IMR-90 (cell line): ENCODE measurements around the gene GAS5. TPM values are rescaled to one million over a fixed set of nuclear protein-coding genes. Genes with fewer than 3 reads are reported as not detected.

Experiments
- ATAC-seq: fragments of 200-7000 bp; cut with Tn5 transposase; 2 replicates; pipeline ENCODE4 v1.9.1; 2020; ENCODE audit warnings: low read depth, mild to moderate bottlenecking, moderate library complexity
- BruUV-seq: library from RNA; stranded (reverse); fragments of 400-500 nt; replicated peaks from 2 replicates; lab custom pipeline; 2021; lab: Mats Ljungman, UMichigan
- CTCF ChIA-PET: fragments of 300-600 bp; formaldehyde crosslinking; extraction: SDS; loops from one replicate; lab custom pipeline; 2021; ENCODE audit warnings: antibody characterized with exemption; lab: Yijun Ruan, JAX
- POLR2A ChIA-PET: fragments of 300-600 bp; sonication (Branson Sonifier 250); formaldehyde crosslinking; loops from one replicate; lab custom pipeline; 2022; ENCODE audit warnings: antibody characterized with exemption; ENCODE audit not compliant: unreplicated experiment; lab: Charles Lee
- DNase-seq: peaks from one replicate; pipeline ENCODE4 v3.0.0; 2013
- H2AFZ ChIP-seq: replicated peaks from 2 replicates; pipeline ENCODE3; 2013; ENCODE audit warnings: low read length, mild to moderate bottlenecking; ENCODE audit not compliant: poor library complexity
- H2AK5ac ChIP-seq: 2 replicates; pipeline ENCODE4 v1.6.1; 2013; ENCODE audit warnings: low read depth, low read length, inconsistent platforms
- H2AK9ac ChIP-seq: replicated peaks from 2 replicates; pipeline ENCODE3; 2013; ENCODE audit warnings: mild to moderate bottlenecking, low read depth, low read length, moderate library complexity; ENCODE audit not compliant: poor library complexity
- H2BK120ac ChIP-seq: 2 replicates; pipeline ENCODE4 v1.6.1; 2013; ENCODE audit warnings: low read depth, low read length, inconsistent platforms
- H2BK15ac ChIP-seq: 3 replicates; pipeline ENCODE4 v1.6.1; 2013; ENCODE audit warnings: low read depth, low read length, inconsistent platforms
- H2BK20ac ChIP-seq: 2 replicates; pipeline ENCODE4 v1.6.1; 2013; ENCODE audit warnings: low read depth, mild to moderate bottlenecking, inconsistent platforms, low read length, moderate library complexity
- H2BK5ac ChIP-seq: 2 replicates; pipeline ENCODE4 v1.6.1; 2013; ENCODE audit warnings: mild to moderate bottlenecking, low read depth, low read length, inconsistent platforms; ENCODE audit not compliant: poor library complexity, severe bottlenecking
- H3K14ac ChIP-seq: replicated peaks from 2 replicates; pipeline ENCODE4 v1.6.1; 2013; ENCODE audit warnings: low read depth, low read length, inconsistent platforms
- H3K18ac ChIP-seq: 2 replicates; pipeline ENCODE4 v1.6.1; 2013; ENCODE audit warnings: low read depth, low read length, control low read depth
- H3K23ac ChIP-seq: 2 replicates; pipeline ENCODE4 v1.6.1; 2013; ENCODE audit warnings: low read depth, low read length, inconsistent platforms
- H3K27ac ChIP-seq: 2 replicates; pipeline ENCODE4 v1.5.1; 2013; ENCODE audit warnings: mild to moderate bottlenecking, control low read depth, low read length; ENCODE audit not compliant: insufficient read depth
- H3K27me3 ChIP-seq: 2 replicates; pipeline ENCODE4 v1.6.1; 2013; ENCODE audit warnings: low read length; ENCODE audit not compliant: control insufficient read depth, insufficient read depth
- H3K36me3 ChIP-seq: 2 replicates; pipeline ENCODE4 v1.6.1; 2013; ENCODE audit warnings: low read length, mixed read lengths; ENCODE audit not compliant: control insufficient read depth, insufficient read depth
- H3K4ac ChIP-seq: 2 replicates; pipeline ENCODE4 v1.6.1; 2013; ENCODE audit warnings: low read depth, low read length, inconsistent platforms
- H3K4me1 ChIP-seq: 2 replicates; pipeline ENCODE4 v1.6.1; 2013; ENCODE audit warnings: low read length, mixed read lengths; ENCODE audit not compliant: control insufficient read depth, insufficient read depth
- H3K4me2 ChIP-seq: 2 replicates; pipeline ENCODE4 v1.6.1; 2013; ENCODE audit warnings: low read depth, mild to moderate bottlenecking, control low read depth, low read length, moderate library complexity
- H3K4me3 ChIP-seq: 2 replicates; pipeline ENCODE4 v1.5.1; 2013; ENCODE audit warnings: low read depth, mild to moderate bottlenecking, control low read depth, low read length, moderate library complexity; ENCODE audit not compliant: insufficient read depth
- H3K56ac ChIP-seq: 2 replicates; pipeline ENCODE4 v1.6.1; 2013; ENCODE audit warnings: low read length, inconsistent platforms; ENCODE audit not compliant: insufficient read depth; ENCODE audit errors: extremely low read depth
- H3K79me1 ChIP-seq, 2 experiments: 2 replicates each; pipeline ENCODE4 v1.6.1; 2013; ENCODE audit warnings: low read length in 2 of 2, inconsistent platforms in 1 of 2, low read depth in 1 of 2
- H3K9ac ChIP-seq: 2 replicates; pipeline ENCODE4 v1.6.1; 2013; ENCODE audit warnings: low read depth, low read length, control low read depth
- H3K9me1 ChIP-seq: 2 replicates; pipeline ENCODE4 v1.6.1; 2013; ENCODE audit warnings: low read length, inconsistent platforms; ENCODE audit not compliant: insufficient read depth
- H3K9me3 ChIP-seq: 2 replicates; pipeline ENCODE4 v1.6.1; 2013; ENCODE audit warnings: low read length; ENCODE audit not compliant: control insufficient read depth, insufficient read depth
- H4K20me1 ChIP-seq: 2 replicates; pipeline ENCODE4 v1.6.1; 2013; ENCODE audit warnings: low read length, inconsistent platforms; ENCODE audit not compliant: insufficient read depth
- H4K5ac ChIP-seq: 2 replicates; pipeline ENCODE4 v1.6.1; 2013; ENCODE audit warnings: mild to moderate bottlenecking, low read depth, low read length, control low read depth
- H4K8ac ChIP-seq, 2 experiments: 2 replicates each; pipeline ENCODE4 v1.6.1; 2013; ENCODE audit warnings: low read depth in 2 of 2, low read length in 2 of 2, control low read depth in 1 of 2, inconsistent platforms in 1 of 2
- H4K91ac ChIP-seq: 2 replicates; pipeline ENCODE4 v1.6.1; 2013; ENCODE audit warnings: low read depth, low read length, inconsistent platforms; ENCODE audit not compliant: insufficient read depth
- BHLHE40 ChIP-seq: fragments of 150-350 bp; IDR thresholded peaks from 2 replicates; pipeline ENCODE4 v1.6.1; 2016; ENCODE audit warnings: mild to moderate bottlenecking, low read depth, low read length
- CEBPB ChIP-seq: IDR thresholded peaks from 2 replicates; pipeline ENCODE4 v1.6.1; 2012; ENCODE audit warnings: low read depth, low read length, improper control_type of control experiment
- CHD1 ChIP-seq: IDR thresholded peaks from 2 replicates; pipeline ENCODE4 v1.6.1; 2012; ENCODE audit warnings: low read depth, low read length, improper control_type of control experiment
- CTCF ChIP-seq: conservative IDR thresholded peaks from 2 replicates; pipeline ENCODE4 v1.5.1; 2012; ENCODE audit warnings: mild to moderate bottlenecking, low read depth, low read length, improper control_type of control experiment
- ELK1 ChIP-seq: fragments of 150-350 bp; IDR thresholded peaks from 2 replicates; pipeline ENCODE4 v1.6.1; 2016; ENCODE audit warnings: low read depth, mild to moderate bottlenecking, low read length, moderate library complexity, borderline replicate concordance
- FOS ChIP-seq: fragments of 150-350 bp; IDR thresholded peaks from 2 replicates; pipeline ENCODE4 v1.6.1; 2016; ENCODE audit warnings: low read depth, low read length
- MAFK ChIP-seq: IDR thresholded peaks from 2 replicates; pipeline ENCODE4 v1.6.1; 2012; ENCODE audit warnings: low read depth, low read length, improper control_type of control experiment
- MAZ ChIP-seq: IDR thresholded peaks from 2 replicates; pipeline ENCODE4 v1.6.1; 2012; ENCODE audit warnings: low read depth, mild to moderate bottlenecking, low read length, improper control_type of control experiment, moderate library complexity, borderline replicate concordance
- MXI1 ChIP-seq: IDR thresholded peaks from 2 replicates; pipeline ENCODE4 v1.6.1; 2012; ENCODE audit warnings: low read depth, mild to moderate bottlenecking, low read length, moderate library complexity, borderline replicate concordance
- NFE2L2 ChIP-seq: fragments of 150-350 bp; IDR thresholded peaks from 2 replicates; pipeline ENCODE4 v1.6.1; 2016; ENCODE audit warnings: low read depth, mild to moderate bottlenecking, low read length
- POLR2A ChIP-seq: IDR thresholded peaks from 2 replicates; pipeline ENCODE4 v1.6.1; 2012; ENCODE audit warnings: mild to moderate bottlenecking, low read depth, low read length
- RAD21 ChIP-seq: IDR thresholded peaks from 2 replicates; pipeline ENCODE4 v1.6.1; 2012; ENCODE audit warnings: low read length, improper control_type of control experiment
- RCOR1 ChIP-seq: IDR thresholded peaks from 2 replicates; pipeline ENCODE4 v1.6.1; 2012; ENCODE audit warnings: mild to moderate bottlenecking, low read length, improper control_type of control experiment; ENCODE audit not compliant: insufficient replicate concordance
- RFX5 ChIP-seq: IDR thresholded peaks from 2 replicates; pipeline ENCODE4 v1.8.0; 2012; ENCODE audit warnings: low read depth, mild to moderate bottlenecking, low read length, moderate library complexity
- SMC3 ChIP-seq: fragments of 150-350 bp; IDR thresholded peaks from 2 replicates; pipeline ENCODE4 v1.6.1; 2016; ENCODE audit warnings: low read depth, mild to moderate bottlenecking, antibody characterized with exemption, low read length, moderate library complexity
- USF2 ChIP-seq: fragments of 150-350 bp; IDR thresholded peaks from 2 replicates; pipeline ENCODE4 v1.6.1; 2017; ENCODE audit warnings: mild to moderate bottlenecking, antibody characterized with exemption, low read length, low read depth
- WGBS, 2 experiments: methylation state at CpG; one replicate each; pipeline versions ENCODE4 v1.1.5 to v1.1.7; 2013; ENCODE audit warnings: missing lambda C conversion rate in 2 of 2; ENCODE audit not compliant: insufficient read length in 1 of 2; ENCODE audit errors: extremely low coverage in 2 of 2; 5-methylcytosine and 5-hydroxymethylcytosine counted together
- dilution Hi-C: fragments of 300-500 bp; cut with HindIII; formaldehyde crosslinking; loops from one replicate; pipeline ENCODE4 v1.14.3; 2018; ENCODE audit warnings: low sequenced_read_pairs; ENCODE audit not compliant: unreplicated experiment
- in situ Hi-C: fragments of 300-500 bp; cut with MboI; formaldehyde crosslinking; loops from 3 replicates; pipeline ENCODE4 v1.14.3; 2019; ENCODE audit warnings: low sequenced_read_pairs, inconsistent platforms, mixed read lengths
- intact Hi-C: fragments of 100-400 bp; cut with micrococcal nuclease; formaldehyde crosslinking; loops from 2 replicates; pipeline ENCODE4 v1.10.0; 2022
- polyA plus RNA-seq, 3 experiments: library from polyadenylated mRNA; depleted of rRNA; stranded (reverse); fragments of >200 nt; gene quantifications; 2 replicates each; pipeline ENCODE4 v1.2.3, GENCODE V29; 2012; ENCODE audit warnings: low replicate concordance in 1 of 3
- total RNA-seq: library from RNA; depleted of rRNA; stranded (reverse); fragments of >200 nt; gene quantifications from 2 replicates; pipeline ENCODE4 v1.2.3, GENCODE V29; 2012

The GAS5 gene
- total and polyA plus RNA-seq, 2 of the 4 experiments (the other 2 are of a cell fraction), result 380 to 737 TPM

GRCh38 chr1:173876732-173877131 lies 8.9 kb upstream of the GAS5 start:
- Histone ChIP-seq H2AFZ (no peak overlapping the region), H4K20me1 (no peaks in the 10 kb centered on the region), H3K9ac (no peak overlapping the region), H3K4me2 (no peak overlapping the region), H4K5ac (no peak overlapping the region), H4K91ac (no peak overlapping the region), H3K23ac (no peak overlapping the region), H3K4me1 (no peaks in the 10 kb centered on the region), H3K56ac (no peak overlapping the region), H3K9me1 (no peaks in the 10 kb centered on the region), H3K36me3 (peaks cover 15% of the 10 kb centered on the region), H2AK9ac (no peak overlapping the region), H3K18ac (no peak overlapping the region), H3K4me3 (no peak overlapping the region), H2BK120ac (no peak overlapping the region), H4K8ac (no peak overlapping the region), H2BK5ac (no peak overlapping the region), H3K79me1 (peaks cover 3 to 6% of the 10 kb centered on the region in 2 experiments; a peak in 3 of 4 replicates), H3K14ac (no peak overlapping the region), H2BK20ac (no peak overlapping the region), H3K9me3 (no peaks in the 10 kb centered on the region), H2BK15ac (no peak overlapping the region), H3K4ac (no peak overlapping the region), H2AK5ac (no peak overlapping the region), H3K27me3 (no peaks in the 10 kb centered on the region), H3K27ac (no peak overlapping the region)
- WGBS, 2 experiments, result no CpG with 5 or more reads among the region's 5 CpGs
- ATAC-seq, result no peak
- ChIA-PET CTCF (no interaction called here), POLR2A (no interaction called here)
- DNase-seq, result no peak
- in situ Hi-C loops, result no loop called here
- dilution Hi-C loops, result no loop called here
- intact Hi-C loops, result loop anchor here (5.0 kb wide), 1 partner anchor 61 kb away; no protein-coding TSS in a partner anchor
- no peak for TF ChIP-seq SMC3
- no peak for TF ChIP-seq RCOR1
- no peak for TF ChIP-seq POLR2A
- no peak for TF ChIP-seq ELK1
- no peak for TF ChIP-seq RAD21
- no peak for TF ChIP-seq CTCF
- no peak for TF ChIP-seq NFE2L2
- TF ChIP-seq MAZ, result no peak
- no peak for TF ChIP-seq MXI1
- no peak for TF ChIP-seq CEBPB
- no peak for TF ChIP-seq CHD1
- no peak for TF ChIP-seq FOS
- no peak for TF ChIP-seq BHLHE40
- no peak for TF ChIP-seq RFX5
- TF ChIP-seq USF2, result no peak
- no peak for TF ChIP-seq MAFK
- no TSS peak for BruUV-seq
